GM19351 (cell line): Measurements from ENCODE around the gene BPIFB6.

Source experiments
- ATAC-seq: cut with Tn5 transposase; IDR thresholded peaks from one replicate; pipeline ENCODE4 v1.9.1; 2021; ENCODE audit warnings: mild to moderate bottlenecking, moderate library complexity; ENCODE audit not compliant: unreplicated experiment

BPIFB6 gene

GRCh38 chr20:33031531-33031930 is at the start of gene BPIFB6:
TSS of gene BPIFB6 (plus strand) at chr20:33031648. CDS start at chr20:33031648, 0 bp downstream.
- ATAC-seq, result no peak

GRCh38 chr20:32982617-32983458 is 48.6 kb upstream of the BPIFB6 start:
- no peak for ATAC-seq

GRCh38 chr20:32983459-32984112 is 47.9 kb upstream of the BPIFB6 start:
- ATAC-seq, result no peak

- ATAC-seq, result no peak
Observed at GRCh38 chr20:32984196-32984595, 47.3 kb upstream of the BPIFB6 start.

- ATAC-seq, result no peak
Observed at GRCh38 chr20:32984631-32985354, 46.7 kb upstream of the BPIFB6 start.

GRCh38 chr20:32985596-32985995 is 45.9 kb upstream of the BPIFB6 start:
- ATAC-seq, result no peak

- ATAC-seq, result no peak
Observed at GRCh38 chr20:32986331-32986966, 45.0 kb upstream of the BPIFB6 start.

GRCh38 chr20:32987044-32987825 is 44.2 kb upstream of the BPIFB6 start:
- ATAC-seq, result no peak

- no peak for ATAC-seq
Observed at GRCh38 chr20:32988008-32988407, 43.4 kb upstream of the BPIFB6 start.

GRCh38 chr20:32989507-32990283 is 41.8 kb upstream of the BPIFB6 start:
- ATAC-seq, result no peak

- ATAC-seq, result no peak
Observed at GRCh38 chr20:32990426-32990825, 41.0 kb upstream of the BPIFB6 start.

- ATAC-seq, result no peak
Observed at GRCh38 chr20:32991383-32991782, 40.1 kb upstream of the BPIFB6 start.

- ATAC-seq, result no peak
Observed at GRCh38 chr20:32991792-32992641, 39.4 kb upstream of the BPIFB6 start.

GRCh38 chr20:32993496-32994050 is 37.9 kb upstream of the BPIFB6 start:
- ATAC-seq, result no peak

GRCh38 chr20:32995802-32996201 is 35.6 kb upstream of the BPIFB6 start:
- no peak for ATAC-seq

- ATAC-seq, result no peak
Observed at GRCh38 chr20:32997431-32997830, 34.0 kb upstream of the BPIFB6 start.

- no peak for ATAC-seq
Observed at GRCh38 chr20:32999603-33000250, 31.7 kb upstream of the BPIFB6 start.
